ENCODE results near the gene MRPS27.

- no peak for TF ChIP-seq POLR2A (IDR thresholded peaks at IDR 0.05; ENCODE audit: extremely low read depth, insufficient read length)
- TF ChIP-seq CTCF (IDR thresholded peaks at IDR 0.05; ENCODE audit: low read depth, low read length) = no peak
Observed at GRCh38 chr5:72221541-72221940, 98.5 kb downstream of the MRPS27 start.
